Activated T-helper 2 cell treated with anti-CD3 and anti-CD28 coated beads, Interferon-gamma antibody, Interleukin-2, Interleukin-4, amounts not matched to agents 10 μg/mL and 5 μg/mL and 100 μg/mL, durations not matched to agents 14 hours and 24 hours and 36 hours (primary cell): ENCODE results near the gene NLGN1. TPM values are rescaled to one million over a fixed set of nuclear protein-coding genes. Genes with fewer than 3 reads are reported as not detected.

ENCODE experiments used
- DNase-seq: peaks from one replicate; pipeline ENCODE4 v3.0.0; 2021; ENCODE audit warnings: low spot score
- H3K27ac Mint-ChIP-seq: one replicate; pipeline ENCODE4 v1.8.0; 2021; ENCODE audit warnings: mixed read lengths
- H3K27me3 Mint-ChIP-seq: one replicate; pipeline ENCODE4 v1.8.0; 2021; ENCODE audit warnings: low read depth, mixed read lengths
- H3K36me3 Mint-ChIP-seq: one replicate; pipeline ENCODE4 v1.8.0; 2021; ENCODE audit warnings: low read depth, mixed read lengths
- H3K4me1 Mint-ChIP-seq: one replicate; pipeline ENCODE4 v1.8.0; 2021; ENCODE audit warnings: low read depth, mixed read lengths
- H3K4me3 Mint-ChIP-seq: one replicate; pipeline ENCODE4 v1.8.0; 2021; ENCODE audit warnings: low read depth, mild to moderate bottlenecking, moderate library complexity, mixed read lengths
- H3K9me3 Mint-ChIP-seq: one replicate; pipeline ENCODE4 v1.8.0; 2021; ENCODE audit warnings: mixed read lengths
- intact Hi-C: fragments of 100-400 bp; cut with micrococcal nuclease; formaldehyde crosslinking; loops from one replicate; pipeline ENCODE4 v1.15.1; 2023
- total RNA-seq: library from RNA; stranded (reverse); gene quantifications from 2 replicates; pipeline ENCODE4 v1.2.3, GENCODE V29; 2022

The NLGN1 gene
- total RNA-seq, 1 donor from 2014 or later, result not detected

DNA sequence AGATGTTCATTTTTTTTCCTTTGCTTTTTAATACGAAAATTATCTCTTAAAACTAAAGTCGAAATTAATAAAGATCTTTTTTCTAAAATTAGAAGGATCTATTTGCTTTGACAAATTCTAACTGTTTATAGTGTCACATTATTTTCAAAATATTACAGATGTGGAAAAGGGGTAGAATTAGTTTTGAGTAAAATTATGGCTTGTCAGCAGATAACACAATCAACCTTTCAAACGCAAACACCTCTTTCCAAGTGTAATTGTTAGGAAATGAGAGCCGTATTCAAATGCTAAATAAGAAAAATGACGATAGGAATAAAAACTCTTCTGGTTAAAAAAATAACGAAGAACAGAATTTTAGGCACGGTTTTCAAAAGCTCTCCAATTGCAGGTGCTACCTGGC, 704.7 kb downstream of the NLGN1 start:
- Mint-ChIP-seq H3K27ac (no peak overlapping the region), H3K4me1 (no peaks in the 10 kb centered on the region), H3K4me3 (no peak overlapping the region), H3K27me3 (no peaks in the 10 kb centered on the region), H3K36me3 (no peaks in the 10 kb centered on the region), H3K9me3 (no peaks in the 10 kb centered on the region)
- intact Hi-C loops, result no loop called here
- DNase-seq, result no peak

DNA sequence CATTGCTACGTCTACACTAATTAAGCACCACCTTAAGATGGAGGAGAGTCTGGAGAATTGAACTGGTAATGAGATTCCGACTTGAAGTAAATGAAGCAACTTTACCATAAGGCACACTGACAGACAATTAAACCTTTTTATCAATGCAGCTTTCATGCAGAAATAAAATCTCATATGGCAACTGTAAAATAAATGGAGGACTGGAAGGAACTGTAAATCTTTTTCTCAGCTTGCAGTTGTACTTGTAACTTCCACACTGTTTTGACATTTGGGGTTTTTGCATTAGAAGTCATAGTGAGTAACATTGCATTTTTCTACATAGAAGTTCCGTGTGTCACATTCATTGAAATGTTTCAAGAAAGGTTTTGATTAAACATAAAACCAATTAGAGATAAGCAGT, 705.3 kb downstream of the NLGN1 start:
- Mint-ChIP-seq H3K4me3 (no peak overlapping the region), H3K4me1 (no peaks in the 10 kb centered on the region), H3K9me3 (no peaks in the 10 kb centered on the region), H3K27me3 (no peaks in the 10 kb centered on the region), H3K27ac (no peak overlapping the region), H3K36me3 (no peaks in the 10 kb centered on the region)
- DNase-seq, result no peak
- intact Hi-C loops, result no loop called here

DNA sequence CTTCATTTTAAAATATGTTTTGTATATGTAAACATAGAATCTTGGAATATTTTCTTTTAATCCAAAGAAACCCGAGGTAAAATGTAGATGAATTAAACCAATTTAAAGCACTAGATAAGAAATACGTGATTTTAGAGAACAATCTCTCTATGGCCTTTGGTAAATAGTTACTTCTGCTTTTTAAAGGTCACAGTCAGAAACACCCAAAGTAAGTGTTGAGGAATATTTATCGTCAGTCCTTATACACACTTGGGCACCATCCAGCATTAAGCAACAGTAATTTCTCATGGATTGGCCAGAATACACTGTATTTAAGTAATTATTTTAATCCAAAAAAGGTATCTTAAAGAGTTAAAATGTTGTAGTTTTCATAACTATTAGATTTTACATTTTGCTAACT, 713.2 kb downstream of the NLGN1 start:
- Mint-ChIP-seq H3K27ac (no peak overlapping the region), H3K4me3 (no peak overlapping the region), H3K27me3 (no peaks in the 10 kb centered on the region), H3K4me1 (no peaks in the 10 kb centered on the region), H3K9me3 (no peaks in the 10 kb centered on the region), H3K36me3 (no peaks in the 10 kb centered on the region)
- DNase-seq, result no peak
- intact Hi-C loops, result no loop called here

DNA sequence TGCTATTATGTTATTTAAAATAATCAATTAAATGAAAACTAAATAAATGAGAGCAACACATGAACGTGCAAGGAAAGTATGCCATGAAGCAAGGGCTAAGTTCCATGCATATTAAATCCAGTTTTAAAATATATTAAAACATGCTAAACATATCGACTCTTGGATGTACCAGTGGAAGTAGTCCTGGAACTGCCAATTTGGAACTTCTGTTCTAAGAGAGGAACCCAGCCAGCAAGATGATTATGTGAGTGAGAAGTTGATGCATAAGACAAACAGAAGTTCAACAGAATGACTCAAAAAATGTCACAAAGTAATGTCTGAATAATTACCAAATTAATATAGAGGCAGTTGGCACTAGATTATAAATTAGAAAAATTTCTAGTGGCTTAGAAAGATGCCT, 714.2 kb downstream of the NLGN1 start:
- no peaks in the 10 kb centered on the region for H3K27me3 Mint-ChIP-seq
- intact Hi-C loops, result no loop called here
- DNase-seq, result no peak

DNA sequence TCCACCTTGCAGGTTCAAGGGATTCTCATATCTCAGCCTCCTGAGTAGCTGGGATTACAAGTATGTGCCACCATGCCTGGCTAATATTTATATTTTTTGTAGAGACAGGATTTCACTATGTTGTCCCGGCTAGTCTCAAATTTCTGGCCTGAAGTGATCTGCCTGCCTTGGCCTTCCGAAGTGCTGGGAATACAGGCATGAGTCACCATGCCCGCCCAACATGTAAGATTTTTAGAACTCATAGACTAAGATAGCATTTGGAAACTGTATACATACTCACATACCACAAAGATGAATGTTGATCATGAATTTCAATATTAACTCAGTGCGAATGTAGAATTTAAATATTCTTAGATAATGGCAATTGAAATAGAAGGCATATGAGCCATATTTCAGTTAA, 718.9 kb downstream of the NLGN1 start:
- no peak for DNase-seq
- no peak overlapping the region for H3K27ac Mint-ChIP-seq
- H3K4me3 Mint-ChIP-seq, result no peak overlapping the region
- H3K27me3 Mint-ChIP-seq, result no peaks in the 10 kb centered on the region
- intact Hi-C loops, result no loop called here
- no peaks in the 10 kb centered on the region for H3K36me3 Mint-ChIP-seq
- no peaks in the 10 kb centered on the region for H3K4me1 Mint-ChIP-seq
- no peaks in the 10 kb centered on the region for H3K9me3 Mint-ChIP-seq

More for the DNA sequence above, 714.2 kb downstream of the NLGN1 start:
- no peaks in the 10 kb centered on the region for H3K36me3 Mint-ChIP-seq
- no peak overlapping the region for H3K4me3 Mint-ChIP-seq
- no peaks in the 10 kb centered on the region for H3K9me3 Mint-ChIP-seq
- no peaks in the 10 kb centered on the region for H3K4me1 Mint-ChIP-seq
- H3K27ac Mint-ChIP-seq, result no peak overlapping the region

DNA sequence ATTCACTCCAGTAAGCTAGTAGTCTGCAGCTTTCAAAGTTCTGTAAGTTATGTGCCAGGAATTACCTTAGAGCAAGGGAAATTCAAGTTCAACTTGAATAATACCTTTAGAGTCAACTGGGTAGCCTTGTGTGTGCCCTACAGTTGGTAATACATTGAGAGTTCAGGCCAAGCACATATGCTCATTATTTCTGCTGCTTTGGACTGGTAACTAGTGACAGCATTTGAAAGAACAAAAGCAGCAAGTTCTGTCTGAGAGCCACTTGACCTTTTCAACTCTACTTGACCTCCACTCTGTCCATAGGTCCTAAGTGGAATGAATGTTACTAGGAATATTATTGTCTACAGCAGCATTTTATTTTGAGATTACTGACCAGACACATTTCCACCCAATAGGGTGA, 723.5 kb downstream of the NLGN1 start:
- DNase-seq, result no peak
- intact Hi-C loops, result no loop called here
- Mint-ChIP-seq H3K27ac (no peak overlapping the region), H3K27me3 (no peaks in the 10 kb centered on the region), H3K4me1 (no peaks in the 10 kb centered on the region), H3K4me3 (no peak overlapping the region), H3K9me3 (no peaks in the 10 kb centered on the region), H3K36me3 (no peaks in the 10 kb centered on the region)

DNA sequence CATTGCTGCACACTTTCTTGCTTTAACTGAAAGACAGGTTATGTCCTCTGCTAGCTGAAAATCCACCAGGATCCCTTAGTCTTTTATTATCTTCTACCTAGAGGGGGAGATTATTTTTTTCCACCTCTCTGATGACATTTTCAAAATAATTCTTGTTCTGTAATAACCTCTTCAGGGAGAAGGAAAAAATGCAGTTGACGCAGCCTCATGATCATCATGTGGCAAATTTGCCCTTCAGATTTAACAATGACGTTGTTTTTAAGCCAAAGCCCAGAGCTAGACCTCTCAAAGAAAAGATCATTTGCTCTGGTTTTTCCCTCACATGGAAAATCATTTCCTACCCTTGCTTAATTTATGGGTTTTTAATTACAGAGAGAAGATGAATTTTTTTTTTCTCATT, 724.9 kb downstream of the NLGN1 start:
- intact Hi-C loops, result no loop called here
- no peak for DNase-seq
- Mint-ChIP-seq H3K4me1 (no peaks in the 10 kb centered on the region), H3K4me3 (no peak overlapping the region), H3K9me3 (no peaks in the 10 kb centered on the region), H3K27ac (no peak overlapping the region), H3K36me3 (no peaks in the 10 kb centered on the region), H3K27me3 (no peaks in the 10 kb centered on the region)

DNA sequence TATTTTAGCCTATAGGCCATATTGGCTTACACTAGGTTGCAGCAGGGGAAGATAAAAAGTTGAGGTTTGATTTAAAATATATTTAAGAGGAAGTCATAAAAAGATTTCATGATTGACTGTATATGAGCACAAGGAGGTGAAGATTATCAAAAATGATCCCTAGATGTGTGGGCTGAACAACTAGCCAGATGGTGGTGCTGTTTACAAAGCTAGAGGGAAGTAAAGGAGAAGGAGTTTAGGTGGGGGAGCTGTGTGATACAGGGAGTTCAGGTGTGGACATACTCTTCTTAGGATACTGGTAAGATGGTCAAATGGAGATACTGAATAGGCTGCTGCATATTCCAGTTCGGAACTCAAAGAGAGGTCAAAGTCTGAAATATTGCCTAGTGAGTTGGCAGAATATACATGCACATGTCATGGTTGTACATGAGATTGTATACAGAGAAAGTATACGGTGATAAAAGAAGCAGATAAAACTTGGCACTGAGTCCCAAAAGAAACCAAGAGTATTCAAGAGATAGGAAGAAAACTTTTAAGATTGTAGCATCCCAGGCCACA, 727.8 kb downstream of the NLGN1 start:
- H3K9me3 Mint-ChIP-seq, result no peaks in the 10 kb centered on the region
- no peaks in the 10 kb centered on the region for H3K27me3 Mint-ChIP-seq

DNA sequence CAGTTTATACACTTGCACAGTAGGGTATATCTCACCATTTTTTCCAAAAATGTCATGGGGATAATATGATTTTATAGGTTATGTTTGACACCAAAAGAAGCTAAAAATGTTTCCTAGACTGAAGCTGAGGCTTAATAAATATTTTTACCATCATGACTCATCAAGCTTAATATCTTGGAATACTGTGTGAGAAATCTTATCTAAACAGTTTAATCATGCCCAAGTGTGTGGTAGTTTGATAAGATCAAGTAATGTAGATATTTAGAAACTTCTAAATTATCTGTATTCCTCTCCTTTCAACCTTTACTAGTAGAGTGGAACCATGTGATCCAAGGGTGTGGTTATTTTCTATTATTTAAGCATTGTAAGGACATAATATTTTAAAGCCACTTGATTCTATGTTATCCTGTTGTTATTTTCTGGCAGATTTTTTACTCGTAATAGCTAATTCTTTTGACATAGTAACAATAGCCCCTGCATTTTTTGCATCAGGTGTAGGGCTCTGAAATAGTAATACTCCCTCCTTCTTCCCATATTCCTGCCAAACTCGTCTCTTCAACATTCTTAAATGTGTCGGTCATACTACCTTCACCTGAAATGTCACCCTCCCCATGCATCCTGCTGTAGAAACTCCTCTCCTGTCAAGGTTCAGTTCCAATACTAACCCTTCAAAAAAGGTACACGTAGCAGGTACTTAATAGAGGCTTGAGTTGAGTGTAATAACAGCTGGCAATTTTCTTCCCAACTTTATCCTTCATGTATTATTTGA, 729.6 kb downstream of the NLGN1 start:
- no peak overlapping the region for H3K4me3 Mint-ChIP-seq
- H3K9me3 Mint-ChIP-seq, result no peaks in the 10 kb centered on the region
- no peak overlapping the region for H3K27ac Mint-ChIP-seq
- DNase-seq, result no peak
- H3K4me1 Mint-ChIP-seq, result no peaks in the 10 kb centered on the region
- no peaks in the 10 kb centered on the region for H3K27me3 Mint-ChIP-seq
- intact Hi-C loops, result no loop called here
- no peaks in the 10 kb centered on the region for H3K36me3 Mint-ChIP-seq

More for the DNA sequence above, 727.8 kb downstream of the NLGN1 start:
- Mint-ChIP-seq H3K27ac (no peak overlapping the region), H3K4me3 (no peak overlapping the region), H3K4me1 (no peaks in the 10 kb centered on the region), H3K36me3 (no peaks in the 10 kb centered on the region)
- no peak for DNase-seq
- intact Hi-C loops, result no loop called here

DNA sequence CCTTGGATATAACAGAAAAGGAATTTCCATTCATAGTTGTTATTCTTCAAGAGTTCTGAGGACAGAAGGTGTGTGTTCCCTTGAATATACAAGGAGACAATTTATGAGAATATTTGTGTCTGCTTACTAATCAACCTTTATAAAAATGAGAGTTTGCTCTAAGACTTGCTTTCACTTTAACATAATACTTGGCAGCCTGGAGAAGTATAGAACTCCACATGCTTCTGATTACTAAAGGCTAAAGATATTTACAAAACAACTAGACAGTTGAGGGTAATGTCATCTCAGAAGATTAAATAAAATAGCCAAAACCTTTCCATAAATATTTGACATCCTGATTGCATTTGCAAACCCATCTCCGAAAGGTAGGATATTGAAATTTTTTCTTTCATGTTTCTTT, 734.5 kb downstream of the NLGN1 start:
- no peaks in the 10 kb centered on the region for H3K36me3 Mint-ChIP-seq
- no peak for DNase-seq
- H3K4me1 Mint-ChIP-seq, result no peaks in the 10 kb centered on the region
- H3K9me3 Mint-ChIP-seq, result no peaks in the 10 kb centered on the region
- no peaks in the 10 kb centered on the region for H3K27me3 Mint-ChIP-seq
- H3K4me3 Mint-ChIP-seq, result no peak overlapping the region
- no peak overlapping the region for H3K27ac Mint-ChIP-seq
- intact Hi-C loops, result no loop called here

DNA sequence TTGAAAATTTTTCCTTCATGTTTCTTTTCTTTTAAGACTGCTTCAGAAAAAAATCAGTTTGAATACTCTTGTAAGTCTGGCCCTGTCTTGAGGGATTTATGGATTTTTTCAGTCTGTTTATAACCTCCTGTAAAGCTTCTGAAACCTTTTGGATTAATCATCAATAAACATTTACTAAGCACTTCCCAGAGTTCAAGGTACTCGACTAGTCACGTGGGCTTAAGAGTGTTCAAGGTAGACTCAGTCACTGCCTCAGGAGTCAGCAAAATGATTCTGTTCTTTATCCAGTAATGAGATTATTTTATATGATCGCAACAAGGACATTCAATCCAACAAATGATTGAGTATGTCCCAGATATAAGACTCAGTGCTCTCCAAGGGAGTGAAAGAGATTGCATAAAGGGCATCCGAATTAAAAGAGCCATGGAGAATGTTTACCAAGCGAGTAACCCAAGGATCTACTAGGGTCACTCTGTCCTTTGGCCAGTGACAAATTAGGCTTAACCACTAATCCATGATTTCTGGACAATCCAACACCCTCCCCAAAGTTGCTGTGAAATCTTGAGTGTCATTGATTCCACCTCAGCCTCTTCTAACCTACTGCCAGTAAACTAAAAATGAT, 735.0 kb downstream of the NLGN1 start:
- no peak overlapping the region for H3K27ac Mint-ChIP-seq
- intact Hi-C loops, result no loop called here
- H3K27me3 Mint-ChIP-seq, result no peaks in the 10 kb centered on the region
- no peak for DNase-seq
- no peaks in the 10 kb centered on the region for H3K9me3 Mint-ChIP-seq
- H3K4me1 Mint-ChIP-seq, result no peaks in the 10 kb centered on the region
- no peak overlapping the region for H3K4me3 Mint-ChIP-seq
- H3K36me3 Mint-ChIP-seq, result no peaks in the 10 kb centered on the region

DNA sequence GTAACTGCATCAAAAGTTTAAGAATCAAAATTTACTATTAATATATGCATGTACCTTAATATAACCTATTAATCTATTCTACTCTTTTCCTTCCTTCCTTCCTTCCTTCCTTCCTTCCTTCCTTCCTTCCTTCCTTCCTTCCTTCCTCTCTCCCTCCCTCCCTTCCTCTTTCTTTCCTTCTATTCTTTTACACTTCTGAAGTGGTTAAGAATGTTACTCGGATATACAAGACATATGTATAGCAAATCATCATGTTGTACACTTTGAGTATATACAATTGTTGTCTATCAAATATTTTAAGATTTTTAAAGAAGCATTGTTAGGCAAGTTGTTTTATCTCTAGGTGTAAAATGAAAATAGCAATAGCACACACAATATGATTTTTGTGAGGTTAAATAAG, 748.5 kb downstream of the NLGN1 start:
- no peaks in the 10 kb centered on the region for H3K27me3 Mint-ChIP-seq
- no peak overlapping the region for H3K4me3 Mint-ChIP-seq
- H3K9me3 Mint-ChIP-seq, result no peaks in the 10 kb centered on the region
- no peak overlapping the region for H3K27ac Mint-ChIP-seq
- DNase-seq, result no peak
- intact Hi-C loops, result no loop called here
- H3K4me1 Mint-ChIP-seq, result no peaks in the 10 kb centered on the region
- no peaks in the 10 kb centered on the region for H3K36me3 Mint-ChIP-seq

DNA sequence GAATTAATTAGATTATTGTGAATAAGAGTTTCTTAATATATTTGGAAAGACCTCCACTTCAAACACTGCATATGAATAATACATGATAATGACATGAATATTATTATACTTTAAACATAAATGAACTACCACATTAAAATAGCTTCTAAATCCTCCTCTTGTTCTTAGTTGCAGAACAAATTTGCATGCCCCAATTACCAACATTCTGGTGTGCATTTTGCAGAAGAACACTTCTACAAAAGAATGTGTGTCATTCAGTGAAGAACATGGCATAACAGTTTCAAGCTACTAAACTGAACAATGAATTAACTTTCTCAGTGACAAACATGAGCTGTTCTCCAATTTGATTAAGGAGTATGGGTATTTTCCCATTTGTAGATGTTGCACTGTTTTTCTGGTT, 750.3 kb downstream of the NLGN1 start:
- Mint-ChIP-seq H3K36me3 (no peaks in the 10 kb centered on the region), H3K27me3 (no peaks in the 10 kb centered on the region), H3K4me3 (no peak overlapping the region), H3K4me1 (no peaks in the 10 kb centered on the region), H3K27ac (no peak overlapping the region), H3K9me3 (no peaks in the 10 kb centered on the region)
- intact Hi-C loops, result no loop called here
- no peak for DNase-seq
